Motor neuron (in vitro differentiated cells): ENCODE data around the gene MPZL2. TPM values are rescaled to one million over a fixed set of nuclear protein-coding genes. Genes with fewer than 3 reads are reported as not detected.
"Not testable (repeated sequence)": the region's sequence is repeated elsewhere in the genome, so short reads cannot be mapped to it uniquely, and the experiment has no call there.

Source experiments
- ATAC-seq, 8 experiments: fragments of 200-7000 bp; cut with Tn5 transposase; replicated peaks in 6 of 8; 2 replicates each; pipeline ENCODE4 v1.8.0; 2021; ENCODE audit warnings: mild to moderate bottlenecking in 8 of 8, moderate library complexity in 8 of 8
- H3K27ac ChIP-seq, 2 donors: fragments of 250-450 bp; sonication (Bioruptor Pico); 2 replicates each; pipeline ENCODE4 v1.9.0; 2021; ENCODE audit warnings: antibody characterized with exemption in 2 of 2, mild to moderate bottlenecking in 2 of 2, moderate library complexity in 1 of 2
- H3K4me1 ChIP-seq, 2 donors: fragments of 250-450 bp; sonication (Bioruptor Pico); replicated peaks in 1 of 2; 2 replicates each; pipeline ENCODE4 v1.6.1; 2021; ENCODE audit warnings: antibody characterized with exemption in 2 of 2, mild to moderate bottlenecking in 2 of 2, moderate library complexity in 1 of 2
- H3K4me3 ChIP-seq, 5 donors: fragments of 250-450 bp; sonication (Bioruptor Pico); 2 replicates each; pipeline ENCODE4 v1.9.0; 2021; ENCODE audit warnings: antibody characterized with exemption in 5 of 5, mild to moderate bottlenecking in 5 of 5, moderate library complexity in 4 of 5
- WGBS, 10 experiments: fragments of 450-650 bp; shearing (Covaris generic); methylation state at CpG; one replicate each; pipeline ENCODE4 v1.0.0; 2022; 5-methylcytosine and 5-hydroxymethylcytosine counted together
- in situ Hi-C, 9 experiments: fragments of 400-800 bp; cut with MboI; loops; one replicate each; pipeline ENCODE4 v1.15.0; 2021; ENCODE audit warnings: low sequenced_read_pairs in 9 of 9, low pct_unique_long_range_greater_than_20kb in 2 of 9; ENCODE audit not compliant: unreplicated experiment in 9 of 9
- total RNA-seq, 8 experiments: library from RNA; unstranded; fragments of 300-600 nt; gene quantifications; 2 replicates each; pipeline versions ENCODE4 v1.2.3 to v1.2.4, GENCODE V29; 2022

The MPZL2 gene
- total RNA-seq = 10 to 100 TPM in 1 of 8 experiments, 1 to 10 TPM in 2, under 1 TPM in 3, not detected in 2; 0.29 to 51.4 (median 1.0) TPM

DNA sequence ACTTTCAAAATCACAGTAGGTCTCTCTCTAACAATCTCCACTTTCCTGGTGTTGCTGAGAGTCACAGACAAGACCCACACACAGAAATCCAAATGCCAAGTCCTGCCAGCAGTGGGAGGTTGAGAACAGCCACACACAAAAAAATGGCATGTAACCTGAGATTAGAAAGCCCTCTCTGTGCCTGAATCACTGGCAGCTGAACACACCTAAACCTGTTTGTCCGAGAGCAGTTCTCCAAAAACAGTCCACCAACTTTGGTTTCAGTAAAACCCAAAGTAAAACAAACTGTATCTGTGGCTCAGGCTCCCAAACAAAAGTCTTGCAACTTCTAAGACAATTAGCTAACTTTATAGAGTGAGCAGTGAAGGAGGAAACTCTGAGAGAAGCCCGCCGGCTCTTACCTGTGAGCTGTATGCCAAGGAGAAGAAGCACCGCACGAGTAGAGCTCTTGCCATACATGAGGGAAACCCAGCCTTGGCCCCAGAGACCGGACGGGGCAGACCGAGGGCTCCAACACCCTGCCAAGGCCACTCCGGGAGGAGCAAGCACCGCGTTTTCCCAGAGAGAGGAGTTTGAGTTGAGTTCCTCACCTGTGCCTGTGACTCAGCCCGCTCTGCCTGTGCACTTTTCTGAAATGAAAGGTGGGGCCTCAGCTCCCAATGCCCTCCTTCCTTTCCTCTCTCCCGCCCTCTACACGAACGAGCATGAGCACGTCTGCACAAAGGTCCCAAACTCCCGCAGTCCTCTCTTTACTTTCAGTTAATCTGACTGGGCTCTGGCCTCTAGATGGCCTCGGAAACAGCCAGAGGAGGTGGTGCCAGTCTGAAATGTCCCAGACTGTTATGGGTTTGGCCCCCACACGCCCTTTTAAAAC lies at the start of gene MPZL2:
MPZL2 (minus strand) TSS at position 603 of the 874 bp plus-strand sequence; CDS start at position 459, 144 bp downstream.
- no peak within 1 kb of the TSS for H3K4me3 ChIP-seq
- peak in 3 of 8 experiments; percentile 77 to 88 (median 86) for ATAC-seq

DNA sequence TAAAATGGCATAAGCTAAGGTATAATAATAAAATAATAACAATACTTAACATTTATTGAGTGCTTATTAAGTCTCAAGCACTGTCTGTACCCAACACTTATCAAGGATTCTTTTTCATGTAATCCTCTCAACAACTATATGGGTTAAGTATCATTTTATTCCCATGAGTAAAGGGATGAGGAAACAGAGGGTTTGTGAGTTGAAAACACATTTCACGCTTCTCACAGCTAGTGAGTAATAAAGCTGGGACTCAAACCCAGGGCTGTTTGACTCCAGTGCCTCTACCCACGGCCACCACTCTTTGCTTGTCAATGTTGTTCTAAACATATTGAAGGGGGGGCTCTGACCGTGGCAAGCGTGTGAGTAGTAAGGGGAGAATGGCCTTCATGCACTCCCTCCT lies 49.1 kb upstream of the MPZL2 start:
- no peak for ATAC-seq
- in situ Hi-C loops = no loop called here
- H3K27ac ChIP-seq = no peak overlapping the region
- H3K4me1 ChIP-seq = peaks cover 10 to 24% of the 10 kb centered on the region in 2 donors
- H3K4me3 ChIP-seq = no peak overlapping the region
- WGBS, 10 experiments = 0 to 100% (median 83%) methylated on average over 1 to 3 of the region's 4 CpGs; no CpG with 5 or more reads in 3 of the 10 experiments

More for the DNA sequence above, at the start of gene MPZL2:
- in situ Hi-C loops = no loop called here
- 13 to 100% (median 40%) methylated on average over 1 to 13 of the region's 19 CpGs; no CpG with 5 or more reads in 1 of the 10 experiments for WGBS, 10 experiments
- Histone ChIP-seq H3K4me1 (no peaks in the 10 kb centered on the region), H3K27ac (no peak within 1 kb of the TSS)

DNA sequence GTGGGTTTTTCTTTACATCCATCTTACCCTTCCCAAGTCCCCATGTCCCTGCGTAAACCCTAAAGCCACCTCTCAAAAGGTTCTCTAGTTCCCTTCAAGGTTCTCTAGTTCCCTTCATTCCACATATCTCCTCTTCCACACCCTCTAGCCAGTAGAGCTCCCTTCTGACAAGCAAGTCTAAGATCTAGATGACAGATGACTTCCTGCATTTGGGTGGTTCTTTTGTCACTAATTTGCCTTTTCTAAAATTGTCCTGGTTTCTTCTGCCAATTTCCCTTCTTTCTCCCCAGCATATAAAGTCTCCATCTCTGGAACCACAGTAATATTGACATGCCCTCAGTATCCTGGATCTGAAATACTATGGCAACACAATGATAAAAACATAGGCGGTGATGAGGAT lies 48.2 kb upstream of the MPZL2 start:
- no peak overlapping the region for H3K27ac ChIP-seq
- H3K4me3 ChIP-seq = no peak overlapping the region
- in situ Hi-C loops = no loop called here
- WGBS, 10 experiments = 80 to 100% (median 100%) methylated on average over 1 to 2 of the region's 2 CpGs; no CpG with 5 or more reads in 2 of the 10 experiments
- H3K4me1 ChIP-seq = peaks cover 10 to 24% of the 10 kb centered on the region in 2 donors
- ATAC-seq = no peak

DNA sequence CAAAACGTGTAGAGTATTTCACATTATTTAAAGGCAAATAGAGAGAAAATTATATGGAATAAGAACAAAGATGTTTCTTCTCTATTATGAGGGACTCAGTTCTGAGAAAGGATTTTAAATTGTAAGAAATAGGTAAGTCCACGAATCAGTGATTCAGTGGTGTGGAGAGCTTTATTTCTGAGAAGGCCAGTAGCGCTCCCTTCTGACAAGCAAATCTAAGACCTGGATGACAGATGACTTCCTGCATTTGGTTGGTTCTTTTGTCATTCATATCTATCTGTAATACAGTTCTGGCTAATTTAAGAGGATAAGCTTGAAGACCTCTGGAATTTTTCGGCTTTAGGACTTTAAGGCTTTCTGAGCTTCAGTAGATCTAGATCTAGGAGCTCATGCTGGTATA lies 47.4 kb upstream of the MPZL2 start:
- 0 to 82% (median 58%) methylated on average over 1 to 4 of the region's 4 CpGs; no CpG with 5 or more reads in 1 of the 10 experiments for WGBS, 10 experiments
- Histone ChIP-seq H3K4me1 (peaks cover 6 to 18% of the 10 kb centered on the region in 2 donors), H3K4me3 (no peak overlapping the region), H3K27ac (no peak overlapping the region)
- in situ Hi-C loops = no loop called here
- ATAC-seq = no peak

DNA sequence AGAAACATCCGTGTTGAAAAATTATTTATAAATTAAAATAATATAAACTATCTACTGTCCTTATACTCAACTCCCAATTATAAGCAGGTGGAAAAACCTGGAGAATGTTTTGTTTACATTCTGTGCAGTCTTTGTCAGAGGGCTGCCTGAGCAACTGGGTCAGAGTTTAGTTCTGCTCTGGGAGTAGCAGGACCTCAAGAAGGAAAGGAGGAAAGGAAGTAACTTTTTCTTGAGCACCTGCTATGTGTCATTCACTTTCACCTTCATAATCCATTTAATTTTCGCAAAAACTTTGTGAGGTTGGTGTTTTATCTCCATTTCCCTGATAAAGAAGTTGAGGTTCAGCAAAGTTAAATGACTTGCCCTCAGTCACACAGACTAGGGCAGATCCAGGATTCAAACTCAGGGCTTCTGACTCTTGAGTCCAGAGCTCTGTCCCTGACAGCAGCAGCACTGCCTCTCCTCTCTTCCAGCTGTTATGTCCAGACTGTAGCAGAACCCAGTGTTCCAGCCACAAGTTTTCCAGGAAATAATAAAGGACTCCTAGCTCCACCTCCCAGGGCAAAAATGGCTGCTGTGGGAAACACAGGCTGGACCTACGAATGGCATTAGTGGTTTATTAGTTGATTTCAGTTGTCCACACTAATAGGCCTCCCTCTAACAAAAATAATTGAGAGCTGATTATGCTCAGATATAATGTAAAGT lies 46.8 kb upstream of the MPZL2 start:
- in situ Hi-C loops = no loop called here
- WGBS, 10 experiments = 31 to 100% (median 73%) methylated on average over 1 to 3 of the region's 3 CpGs; no CpG with 5 or more reads in 1 of the 10 experiments
- no peak for ATAC-seq

DNA sequence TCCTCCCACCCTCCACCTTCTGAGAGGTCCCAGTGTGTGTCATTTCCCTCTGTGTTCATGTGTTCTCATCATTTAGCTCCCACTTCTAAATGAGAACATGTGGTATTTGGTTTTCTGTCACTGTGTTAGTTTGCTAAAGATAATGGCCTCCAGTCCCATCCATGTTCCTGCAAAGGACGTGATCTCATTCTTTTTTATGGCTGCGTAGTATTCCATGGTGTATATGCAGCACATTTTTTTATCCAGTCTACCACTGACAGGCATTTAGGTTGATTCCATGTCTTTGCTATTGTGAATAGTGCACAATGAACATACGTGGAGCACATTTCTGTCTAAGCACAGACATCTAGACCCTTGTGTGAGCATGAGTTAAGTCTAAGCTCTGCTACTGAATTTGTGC lies 46.2 kb upstream of the MPZL2 start:
- no peak for ATAC-seq
- 0 to 89% (median 63%) methylated on average over 1 to 3 of the region's 3 CpGs for WGBS, 10 experiments
- no peak overlapping the region for H3K27ac ChIP-seq
- in situ Hi-C loops = no loop called here
- no peak overlapping the region for H3K4me3 ChIP-seq
- H3K4me1 ChIP-seq = peaks cover 0 to 5% of the 10 kb centered on the region in 2 donors

More for the DNA sequence above, 46.8 kb upstream of the MPZL2 start:
- H3K4me1 ChIP-seq = peaks cover under 1 to 12% of the 10 kb centered on the region in 2 donors
- H3K27ac ChIP-seq = no peak overlapping the region
- H3K4me3 ChIP-seq = no peak overlapping the region

DNA sequence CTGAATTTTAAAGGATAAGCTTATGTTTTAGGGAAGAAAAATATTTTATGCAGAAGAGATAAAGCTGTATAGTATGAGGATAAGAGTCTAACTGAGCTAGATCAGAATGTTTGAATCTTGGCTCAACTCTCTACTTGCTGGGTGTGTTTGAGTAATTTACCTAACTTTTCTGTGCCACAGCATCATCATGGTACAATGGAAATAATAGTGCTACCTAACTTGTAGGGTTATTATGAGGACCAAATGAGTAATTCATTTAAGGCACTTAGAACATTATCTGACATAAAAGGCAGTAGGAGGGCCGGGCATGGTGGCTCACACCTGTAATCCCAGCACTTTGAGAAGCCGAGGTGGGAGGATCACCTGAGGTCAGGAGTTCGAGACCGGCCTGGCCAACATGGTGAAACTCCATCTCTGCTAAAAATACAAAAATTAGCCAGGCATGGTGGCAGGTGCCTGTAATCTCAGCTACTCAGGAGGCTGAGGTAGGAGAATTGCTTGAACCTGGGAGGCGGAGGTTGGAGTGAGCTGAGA lies 45.0 kb upstream of the MPZL2 start:
- H3K27ac ChIP-seq, ATAC-seq, H3K4me3 ChIP-seq, in situ Hi-C loops, H3K4me1 ChIP-seq: not testable (repeated sequence)
- 50 to 100% (median 88%) methylated on average over 1 to 4 of the region's 5 CpGs; no CpG with 5 or more reads in 4 of the 10 experiments for WGBS, 10 experiments

DNA sequence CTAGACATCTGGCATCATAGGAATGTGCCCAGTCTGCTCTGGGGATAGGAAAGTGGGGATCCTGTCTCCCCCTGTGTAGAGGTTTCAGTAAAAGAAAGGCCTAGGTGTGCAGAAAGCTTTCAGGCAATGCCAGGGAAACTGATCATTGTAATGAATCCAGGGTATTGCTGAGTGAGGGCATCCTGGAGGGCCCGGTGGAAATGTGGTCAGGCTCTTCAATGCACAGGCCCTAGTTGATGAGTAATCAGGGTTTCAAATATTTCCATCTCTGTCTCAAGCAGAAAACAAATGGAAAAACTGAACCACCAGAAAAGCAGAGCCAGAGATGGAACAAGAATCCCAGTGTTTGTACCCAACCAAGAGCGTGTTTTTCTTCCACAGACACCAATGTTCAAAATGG lies 42.5 kb upstream of the MPZL2 start:
- ATAC-seq = no peak
- in situ Hi-C loops = no loop called here
- WGBS, 10 experiments = 50 to 100% (median 81%) methylated on average over 1 to 2 of the region's 2 CpGs; no CpG with 5 or more reads in 2 of the 10 experiments
- no peak overlapping the region for H3K27ac ChIP-seq
- H3K4me1 ChIP-seq = no peaks in the 10 kb centered on the region
- no peak overlapping the region for H3K4me3 ChIP-seq

DNA sequence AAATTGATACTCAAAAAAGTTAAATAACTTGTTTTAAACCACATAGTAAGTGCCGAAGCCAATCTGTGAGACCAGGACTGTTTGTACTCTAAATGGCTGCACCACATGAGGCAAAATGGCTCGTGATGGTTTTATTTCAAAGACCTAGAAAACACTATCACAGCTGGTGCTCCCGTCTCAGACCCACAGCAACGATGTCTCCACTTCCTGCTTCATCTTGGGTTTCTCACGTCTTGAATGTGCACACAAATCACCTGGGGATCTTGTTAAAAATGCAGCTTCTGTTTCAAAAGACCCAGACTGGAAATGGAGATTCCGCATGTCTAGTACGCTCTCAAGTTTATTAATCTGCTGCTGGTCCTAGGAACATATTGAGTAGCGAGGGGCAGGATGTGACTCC lies 41.6 kb upstream of the MPZL2 start:
- Histone ChIP-seq H3K4me3 (no peak overlapping the region), H3K27ac (no peak overlapping the region), H3K4me1 (no peaks in the 10 kb centered on the region)
- in situ Hi-C loops = no loop called here
- ATAC-seq = no peak
- 30 to 83% (median 50%) methylated on average over 1 to 8 of the region's 8 CpGs; no CpG with 5 or more reads in 1 of the 10 experiments for WGBS, 10 experiments

DNA sequence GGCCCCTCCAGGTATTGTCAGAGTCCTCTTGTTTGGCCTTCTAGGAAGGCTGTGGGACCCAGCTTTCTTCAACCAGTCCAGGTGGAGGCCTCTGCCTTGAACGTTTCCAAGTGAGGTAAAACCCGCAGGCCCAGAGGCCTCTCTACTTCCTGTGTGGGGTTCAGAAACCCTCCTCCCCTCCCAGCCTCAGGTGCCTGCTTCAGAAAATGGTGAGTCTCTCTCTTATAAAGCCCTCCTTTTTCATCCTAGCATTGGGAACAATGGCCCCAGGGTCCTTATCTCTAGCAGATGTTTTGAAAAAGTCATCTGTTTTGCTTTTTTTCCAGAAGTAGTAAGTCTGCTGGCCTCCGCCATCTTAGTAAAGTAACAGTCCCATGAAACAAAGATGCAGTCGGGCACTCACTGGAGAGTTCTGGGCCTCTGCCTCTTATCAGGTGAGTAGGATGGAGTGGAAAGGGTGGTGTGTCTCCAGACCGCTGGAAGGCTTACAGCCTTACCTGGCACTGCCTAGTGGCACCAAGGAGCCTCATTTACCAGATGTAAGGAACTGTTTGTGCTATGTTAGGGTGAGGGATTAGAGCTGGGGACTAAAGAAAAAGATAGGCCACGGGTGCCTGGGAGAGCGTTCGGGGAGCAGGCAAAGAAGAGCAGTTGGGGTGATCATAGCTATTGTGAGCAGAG lies 40.6 kb upstream of the MPZL2 start, which contains the start of gene CD3E:
CD3E (plus strand) TSS at position 163 of the 681 bp plus-strand sequence; CDS start at position 386, 223 bp downstream.
- H3K4me3 ChIP-seq = no peak within 1 kb of the TSS
- in situ Hi-C loops = no loop called here
- 25 to 100% (median 76%) methylated on average over 1 to 8 of the region's 8 CpGs for WGBS, 10 experiments
- no peak within 1 kb of the TSS for H3K27ac ChIP-seq
- H3K4me1 ChIP-seq = no peaks in the 10 kb centered on the region
- ATAC-seq = no peak

DNA sequence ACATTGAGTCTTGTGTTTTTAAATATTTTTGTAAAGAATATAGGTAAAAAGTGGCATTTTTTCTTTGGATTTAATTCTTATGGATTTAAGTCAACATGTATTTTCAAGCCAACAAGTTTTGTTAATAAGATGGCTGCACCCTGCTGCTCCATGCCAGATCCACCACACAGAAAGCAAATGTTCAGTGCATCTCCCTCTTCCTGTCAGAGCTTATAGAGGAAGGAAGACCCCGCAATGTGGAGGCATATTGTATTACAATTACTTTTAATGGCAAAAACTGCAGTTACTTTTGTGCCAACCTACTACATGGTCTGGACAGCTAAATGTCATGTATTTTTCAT lies 40.1 kb upstream of the MPZL2 start:
- no peak overlapping the region for H3K27ac ChIP-seq
- WGBS, 10 experiments = 17 to 100% (median 80%) methylated on average over 1 of the region's 1 CpG; no CpG with 5 or more reads in 1 of the 10 experiments
- no peak for ATAC-seq
- in situ Hi-C loops = no loop called here
- H3K4me3 ChIP-seq = no peak overlapping the region
- H3K4me1 ChIP-seq = no peaks in the 10 kb centered on the region

DNA sequence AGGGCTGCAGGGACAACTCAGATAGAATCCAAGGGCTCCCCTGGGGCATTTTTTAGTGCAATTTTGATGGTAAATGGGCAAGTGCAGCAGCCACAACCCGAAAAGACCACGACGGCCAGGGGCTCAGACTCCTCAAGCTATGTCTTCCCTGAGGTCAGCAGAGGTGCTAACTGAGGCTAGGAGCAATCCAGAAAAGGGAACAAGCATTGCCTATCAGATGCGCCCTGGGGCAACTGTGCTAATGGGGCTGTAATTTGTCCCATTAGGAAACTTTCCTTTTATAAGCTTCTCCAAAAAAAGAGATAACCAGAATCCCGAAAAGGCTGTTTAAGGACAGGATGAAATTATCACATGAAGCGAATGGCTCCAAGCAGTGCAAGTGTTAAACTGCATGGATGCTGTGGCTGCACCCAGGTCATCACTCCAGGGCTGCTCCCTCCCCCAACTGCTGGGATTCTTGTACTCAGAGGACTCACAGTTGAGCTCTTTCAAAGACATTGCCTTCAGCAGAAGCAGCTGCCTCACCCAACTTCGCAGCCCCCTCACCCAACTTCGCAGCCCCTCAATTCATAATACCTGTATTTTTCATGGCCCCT lies 37.6 kb upstream of the MPZL2 start:
- Histone ChIP-seq H3K27ac (no peak overlapping the region), H3K4me1 (no peaks in the 10 kb centered on the region), H3K4me3 (no peak overlapping the region)
- in situ Hi-C loops = no loop called here
- no peak for ATAC-seq
- WGBS, 10 experiments = 4 to 70% (median 53%) methylated on average over 1 to 7 of the region's 8 CpGs; no CpG with 5 or more reads in 2 of the 10 experiments
